ENCODE results near the gene AUNIP. TPM values are rescaled to one million over a fixed set of nuclear protein-coding genes. Genes with fewer than 3 reads are reported as not detected.

The AUNIP gene
- total and polyA plus RNA-seq, 2 experiments from 2014 or later, result 20.9 to 21.9 TPM

DNA sequence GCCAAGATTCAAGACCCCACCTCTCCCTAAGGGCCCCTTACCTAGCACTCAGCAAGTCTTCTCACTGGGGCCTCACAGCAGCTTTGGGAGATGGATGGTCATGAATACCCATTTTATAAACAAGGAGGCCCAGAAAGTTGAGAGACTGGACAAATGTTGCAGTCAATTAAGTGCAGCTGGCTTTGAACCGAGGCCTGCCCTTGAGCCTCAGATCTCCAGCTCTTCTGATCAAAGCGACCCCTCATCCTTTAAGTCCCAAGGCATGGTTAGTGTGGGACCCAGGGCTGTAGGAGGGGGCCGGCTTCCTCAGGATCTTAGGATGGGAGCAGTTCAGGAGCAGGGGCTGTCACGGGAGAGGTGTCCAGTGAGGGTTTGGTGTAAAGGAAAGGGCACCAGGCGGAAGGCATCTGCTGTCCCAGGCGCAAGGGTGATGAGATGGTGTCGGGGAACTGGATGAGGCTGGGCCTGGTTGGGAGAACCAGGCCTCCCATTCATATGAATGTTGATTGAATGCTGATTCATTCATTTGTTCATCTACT lies 44.6 kb downstream of the AUNIP start:
- Histone ChIP-seq H3K4me3 (no peak overlapping the region), H3K27ac (ENCODE audit: low read depth) (no peak overlapping the region), H3K79me2 (replicated peaks; ENCODE audit: insufficient read depth) (no peaks in the 10 kb centered on the region), H3F3A (replicated peaks; ENCODE audit: low read depth) (peaks cover 2% of the 10 kb centered on the region; the same call in 1 of the 2 replicates), H3K4me2 (no peak overlapping the region), H3K4me1 (ENCODE audit: insufficient read depth) (peaks cover 17% of the 10 kb centered on the region), H4K20me1 (replicated peaks; ENCODE audit: insufficient read depth) (no peaks in the 10 kb centered on the region), H3K9me2 (ENCODE audit: insufficient read depth) (no peaks in the 10 kb centered on the region), H2AFZ (no peak overlapping the region), H3K36me3 (ENCODE audit: insufficient read depth) (no peaks in the 10 kb centered on the region), H3K27me3 (ENCODE audit: insufficient read depth) (no peaks in the 10 kb centered on the region)
- H3K4me1 Mint-ChIP-seq, result peaks cover 19% of the 10 kb centered on the region
- ATAC-seq, result no peak
- no peak overlapping the region for H3K4me3 Mint-ChIP-seq
- DNase-seq (ENCODE audit: low spot score), result no peak
- H3K36me3 Mint-ChIP-seq (ENCODE audit: low read depth), result peaks cover 11% of the 10 kb centered on the region; the same call in 2 of the 3 replicates
- peaks cover 24% of the 10 kb centered on the region for H3K27me3 Mint-ChIP-seq (ENCODE audit: insufficient read depth, low read depth, poor library complexity)
- TF ChIP-seq ZNF331 (CRISPR knock-in tag; IDR thresholded peaks at IDR 0.05; ENCODE audit: low read depth) (no peak), ETS1 (IDR thresholded peaks at IDR 0.05) (no peak), JUNB (IDR thresholded peaks at IDR 0.05; ENCODE audit: unreplicated experiment) (no peak), NANOG (IDR thresholded peaks at IDR 0.05; ENCODE audit: borderline replicate concordance) (no peak), EZH2phosphoT487 (IDR thresholded peaks at IDR 0.05; ENCODE audit: unreplicated experiment) (no peak)
- TF ChIP-seq, protein P1, sequence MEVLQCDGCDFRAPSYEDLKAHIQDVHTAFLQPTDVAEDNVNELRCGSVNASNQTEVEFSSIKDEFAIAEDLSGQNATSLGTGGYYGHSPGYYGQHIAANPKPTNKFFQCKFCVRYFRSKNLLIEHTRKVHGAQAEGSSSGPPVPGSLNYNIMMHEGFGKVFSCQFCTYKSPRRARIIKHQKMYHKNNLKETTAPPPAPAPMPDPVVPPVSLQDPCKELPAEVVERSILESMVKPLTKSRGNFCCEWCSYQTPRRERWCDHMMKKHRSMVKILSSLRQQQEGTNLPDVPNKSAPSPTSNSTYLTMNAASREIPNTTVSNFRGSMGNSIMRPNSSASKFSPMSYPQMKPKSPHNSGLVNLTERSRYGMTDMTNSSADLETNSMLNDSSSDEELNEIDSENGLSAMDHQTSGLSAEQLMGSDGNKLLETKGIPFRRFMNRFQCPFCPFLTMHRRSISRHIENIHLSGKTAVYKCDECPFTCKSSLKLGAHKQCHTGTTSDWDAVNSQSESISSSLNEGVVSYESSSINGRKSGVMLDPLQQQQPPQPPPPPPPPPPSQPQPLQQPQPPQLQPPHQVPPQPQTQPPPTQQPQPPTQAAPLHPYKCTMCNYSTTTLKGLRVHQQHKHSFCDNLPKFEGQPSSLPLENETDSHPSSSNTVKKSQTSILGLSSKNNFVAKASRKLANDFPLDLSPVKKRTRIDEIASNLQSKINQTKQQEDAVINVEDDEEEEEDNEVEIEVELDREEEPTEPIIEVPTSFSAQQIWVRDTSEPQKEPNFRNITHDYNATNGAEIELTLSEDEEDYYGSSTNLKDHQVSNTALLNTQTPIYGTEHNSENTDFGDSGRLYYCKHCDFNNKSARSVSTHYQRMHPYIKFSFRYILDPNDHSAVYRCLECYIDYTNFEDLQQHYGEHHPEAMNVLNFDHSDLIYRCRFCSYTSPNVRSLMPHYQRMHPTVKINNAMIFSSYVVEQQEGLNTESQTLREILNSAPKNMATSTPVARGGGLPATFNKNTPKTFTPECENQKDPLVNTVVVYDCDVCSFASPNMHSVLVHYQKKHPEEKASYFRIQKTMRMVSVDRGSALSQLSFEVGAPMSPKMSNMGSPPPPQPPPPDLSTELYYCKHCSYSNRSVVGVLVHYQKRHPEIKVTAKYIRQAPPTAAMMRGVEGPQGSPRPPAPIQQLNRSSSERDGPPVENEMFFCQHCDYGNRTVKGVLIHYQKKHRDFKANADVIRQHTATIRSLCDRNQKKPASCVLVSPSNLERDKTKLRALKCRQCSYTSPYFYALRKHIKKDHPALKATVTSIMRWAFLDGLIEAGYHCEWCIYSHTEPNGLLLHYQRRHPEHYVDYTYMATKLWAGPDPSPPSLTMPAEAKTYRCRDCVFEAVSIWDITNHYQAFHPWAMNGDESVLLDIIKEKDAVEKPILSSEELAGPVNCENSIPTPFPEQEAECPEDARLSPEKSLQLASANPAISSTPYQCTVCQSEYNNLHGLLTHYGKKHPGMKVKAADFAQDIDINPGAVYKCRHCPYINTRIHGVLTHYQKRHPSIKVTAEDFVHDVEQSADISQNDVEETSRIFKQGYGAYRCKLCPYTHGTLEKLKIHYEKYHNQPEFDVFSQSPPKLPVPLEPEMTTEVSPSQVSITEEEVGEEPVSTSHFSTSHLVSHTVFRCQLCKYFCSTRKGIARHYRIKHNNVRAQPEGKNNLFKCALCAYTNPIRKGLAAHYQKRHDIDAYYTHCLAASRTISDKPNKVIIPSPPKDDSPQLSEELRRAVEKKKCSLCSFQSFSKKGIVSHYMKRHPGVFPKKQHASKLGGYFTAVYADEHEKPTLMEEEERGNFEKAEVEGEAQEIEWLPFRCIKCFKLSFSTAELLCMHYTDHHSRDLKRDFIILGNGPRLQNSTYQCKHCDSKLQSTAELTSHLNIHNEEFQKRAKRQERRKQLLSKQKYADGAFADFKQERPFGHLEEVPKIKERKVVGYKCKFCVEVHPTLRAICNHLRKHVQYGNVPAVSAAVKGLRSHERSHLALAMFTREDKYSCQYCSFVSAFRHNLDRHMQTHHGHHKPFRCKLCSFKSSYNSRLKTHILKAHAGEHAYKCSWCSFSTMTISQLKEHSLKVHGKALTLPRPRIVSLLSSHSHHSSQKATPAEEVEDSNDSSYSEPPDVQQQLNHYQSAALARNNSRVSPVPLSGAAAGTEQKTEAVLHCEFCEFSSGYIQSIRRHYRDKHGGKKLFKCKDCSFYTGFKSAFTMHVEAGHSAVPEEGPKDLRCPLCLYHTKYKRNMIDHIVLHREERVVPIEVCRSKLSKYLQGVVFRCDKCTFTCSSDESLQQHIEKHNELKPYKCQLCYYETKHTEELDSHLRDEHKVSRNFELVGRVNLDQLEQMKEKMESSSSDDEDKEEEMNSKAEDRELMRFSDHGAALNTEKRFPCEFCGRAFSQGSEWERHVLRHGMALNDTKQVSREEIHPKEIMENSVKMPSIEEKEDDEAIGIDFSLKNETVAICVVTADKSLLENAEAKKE (CRISPR knock-in tag; IDR thresholded peaks at IDR 0.05), result no peak
- H3K9me3 Mint-ChIP-seq, result no peaks in the 10 kb centered on the region
- H3K27ac Mint-ChIP-seq, result no peak overlapping the region

Data from GM23338 (cell line).